HG03521 (cell line): ENCODE results near the gene ACER1.
"Not testable (repeated sequence)": the region's sequence is repeated elsewhere in the genome, so short reads cannot be mapped to it uniquely, and the experiment has no call there.

Experiments used
- ATAC-seq: cut with Tn5 transposase; IDR thresholded peaks from one replicate; pipeline ENCODE4 v1.9.1; 2021; ENCODE audit warnings: mild to moderate bottlenecking, moderate library complexity; ENCODE audit not compliant: unreplicated experiment

Gene ACER1

DNA sequence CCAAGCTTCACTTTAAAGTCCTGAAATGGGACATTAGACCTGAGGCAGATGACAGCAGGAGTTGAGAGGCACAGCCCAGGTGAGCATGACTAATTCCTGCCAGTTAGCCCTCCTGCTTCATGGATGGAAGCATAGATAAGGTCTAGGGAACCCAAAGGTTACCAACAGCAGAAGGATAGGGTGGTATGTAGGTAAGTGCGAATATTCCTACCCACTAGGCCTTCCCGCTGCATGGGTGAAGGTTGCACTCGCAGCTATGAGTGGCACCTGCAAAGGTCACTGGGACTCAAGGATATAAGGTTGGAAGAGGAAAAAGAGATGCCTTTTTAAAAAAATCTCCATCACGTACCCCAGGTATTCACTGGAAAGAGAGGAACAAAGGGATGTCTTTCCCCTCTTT is 41.4 kb downstream of the ACER1 start:
- no peak for ATAC-seq

DNA sequence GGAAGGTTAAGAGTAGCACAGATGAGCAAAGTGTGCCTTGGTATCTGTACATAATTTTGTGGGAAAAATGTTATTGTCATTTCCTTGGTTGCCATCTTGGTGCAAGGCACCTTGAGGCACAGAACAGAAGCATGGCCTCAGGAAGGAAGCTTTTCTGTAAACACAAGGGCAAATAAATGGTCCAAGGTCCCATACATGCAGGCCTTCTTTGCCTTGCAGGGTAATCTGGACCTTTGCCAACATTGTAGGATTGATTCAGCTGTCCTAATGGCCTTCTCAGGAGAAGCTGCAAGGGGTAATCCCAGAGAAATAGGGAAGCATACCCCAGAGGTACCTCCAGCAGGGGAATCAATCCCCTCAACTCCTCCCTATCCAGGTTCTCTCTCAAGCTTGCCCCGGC is 44.7 kb downstream of the ACER1 start:
- ATAC-seq, result no peak

DNA sequence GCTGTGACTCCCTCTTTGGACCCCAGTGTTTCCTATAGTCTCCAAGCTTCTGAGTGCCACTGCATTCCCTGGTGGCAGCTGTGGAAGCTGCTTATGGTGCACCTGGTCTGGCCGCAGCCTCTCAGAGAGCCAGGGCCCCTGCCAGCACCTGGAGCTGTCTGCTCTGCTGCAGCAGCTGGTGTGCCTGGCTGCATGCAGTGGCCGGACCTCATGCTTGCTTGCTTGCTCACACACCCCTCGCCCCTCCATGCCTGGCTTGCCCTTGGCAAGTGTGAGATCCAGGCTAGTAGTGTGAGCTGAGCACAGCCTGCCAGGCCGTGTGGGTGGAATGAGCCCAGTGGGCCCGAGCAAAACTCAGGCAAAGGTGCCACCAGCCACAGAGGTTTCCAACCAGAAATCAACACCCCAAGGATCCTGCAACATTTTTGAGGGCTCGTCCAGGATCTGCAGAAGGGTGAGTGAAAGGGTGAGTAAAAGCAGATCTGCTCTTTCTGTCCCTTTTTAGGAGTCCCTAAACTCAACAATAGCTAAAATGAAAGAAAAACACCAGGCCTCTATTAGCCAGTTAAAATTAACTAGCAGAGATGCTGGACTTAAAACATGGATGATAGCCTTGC is 46.0 kb downstream of the ACER1 start:
- ATAC-seq, result no peak

DNA sequence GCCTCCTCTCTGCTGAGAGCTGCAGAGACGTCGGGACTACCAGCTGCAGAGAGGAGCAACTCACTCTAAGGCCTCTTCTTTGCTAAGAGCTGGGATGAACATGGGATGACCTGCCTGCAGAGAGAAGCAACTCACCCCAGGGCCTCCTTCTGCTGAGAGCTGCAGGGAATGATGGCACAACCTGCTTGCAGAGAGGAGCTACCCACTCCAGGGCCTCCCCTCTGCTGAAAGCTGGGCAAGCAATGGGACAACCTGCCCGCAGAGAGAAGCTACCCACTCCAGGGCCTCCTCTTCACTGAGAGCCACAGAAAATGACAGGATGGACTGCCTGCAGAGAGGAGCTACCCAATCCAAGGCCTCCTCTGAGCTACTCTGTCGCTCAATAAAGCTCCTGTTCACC is 46.7 kb downstream of the ACER1 start:
- no peak for ATAC-seq

DNA sequence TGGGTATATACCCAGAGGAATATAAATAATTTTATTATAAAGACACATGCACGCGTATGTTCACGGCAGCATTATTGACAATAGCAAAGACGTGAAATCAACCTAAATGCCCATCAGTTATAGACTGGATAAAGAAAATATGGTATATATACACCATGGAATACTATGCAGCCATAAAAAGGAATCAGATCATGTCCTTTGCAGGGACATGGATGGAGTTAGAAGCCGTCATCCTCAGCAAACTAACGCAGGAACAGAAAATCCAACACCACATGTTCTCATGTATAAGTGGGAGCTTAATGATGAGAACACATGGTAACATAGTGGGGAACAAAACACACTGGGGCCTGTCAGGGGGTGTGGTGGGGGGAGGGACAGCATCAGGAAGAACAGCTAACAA is 51.0 kb downstream of the ACER1 start:
- not testable (repeated sequence) for ATAC-seq

DNA sequence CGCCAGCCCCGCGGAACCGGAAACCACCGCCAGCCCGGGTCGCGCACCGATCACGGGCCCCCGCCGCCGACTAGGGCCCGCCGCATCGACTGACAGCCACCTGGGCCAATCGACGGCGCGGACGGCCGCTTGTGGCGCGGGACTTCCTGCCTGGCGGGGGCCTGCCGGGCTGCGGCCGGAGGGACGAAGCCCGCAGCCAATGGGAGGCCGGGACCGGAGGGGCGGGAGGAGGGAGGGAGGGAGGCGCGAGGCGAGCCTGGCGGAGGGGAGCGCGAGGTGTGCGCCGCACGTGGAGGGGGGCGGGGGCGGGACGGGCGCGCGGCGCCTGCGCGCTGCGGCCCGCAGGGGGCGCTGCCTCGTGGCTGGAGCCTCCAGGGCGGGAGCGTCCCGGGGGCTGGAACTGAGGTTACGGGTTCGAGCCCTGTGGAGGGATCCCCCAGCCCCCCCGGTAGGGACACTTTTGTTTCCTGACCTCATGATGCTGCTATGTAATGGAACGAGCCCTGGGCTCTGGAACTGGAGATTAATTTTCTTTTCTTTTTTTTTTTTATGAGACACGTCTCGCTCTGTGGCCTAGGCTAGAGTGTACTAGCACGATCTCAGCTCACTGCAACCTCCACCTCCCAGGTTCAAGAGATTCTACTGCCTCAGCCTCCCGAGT is 53.4 kb downstream of the ACER1 start, which contains the start of gene MLLT1:
Gene MLLT1 (minus strand): TSS at position 45 of the 661 bp plus-strand sequence. CDS start 191 bp downstream, outside the sequence.
- ATAC-seq, result peak; percentile 94

DNA sequence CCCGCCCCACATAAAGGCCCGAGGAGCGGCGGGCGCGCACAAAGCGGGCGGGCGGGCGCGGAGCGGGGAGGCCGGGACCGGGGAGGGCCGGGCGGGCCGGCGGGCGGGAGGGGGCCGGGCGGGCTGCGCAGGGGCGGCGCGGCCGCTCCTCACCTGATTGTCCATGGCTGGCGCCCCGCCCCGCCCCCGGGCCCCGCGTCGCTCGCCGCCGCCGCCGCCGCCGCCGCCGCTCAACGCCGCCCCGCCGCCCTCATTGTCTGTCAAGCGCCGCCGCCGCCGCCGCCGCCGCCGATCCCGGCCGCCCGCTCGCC is 53.8 kb downstream of the ACER1 start:
- ATAC-seq, result peak; percentile 19

DNA sequence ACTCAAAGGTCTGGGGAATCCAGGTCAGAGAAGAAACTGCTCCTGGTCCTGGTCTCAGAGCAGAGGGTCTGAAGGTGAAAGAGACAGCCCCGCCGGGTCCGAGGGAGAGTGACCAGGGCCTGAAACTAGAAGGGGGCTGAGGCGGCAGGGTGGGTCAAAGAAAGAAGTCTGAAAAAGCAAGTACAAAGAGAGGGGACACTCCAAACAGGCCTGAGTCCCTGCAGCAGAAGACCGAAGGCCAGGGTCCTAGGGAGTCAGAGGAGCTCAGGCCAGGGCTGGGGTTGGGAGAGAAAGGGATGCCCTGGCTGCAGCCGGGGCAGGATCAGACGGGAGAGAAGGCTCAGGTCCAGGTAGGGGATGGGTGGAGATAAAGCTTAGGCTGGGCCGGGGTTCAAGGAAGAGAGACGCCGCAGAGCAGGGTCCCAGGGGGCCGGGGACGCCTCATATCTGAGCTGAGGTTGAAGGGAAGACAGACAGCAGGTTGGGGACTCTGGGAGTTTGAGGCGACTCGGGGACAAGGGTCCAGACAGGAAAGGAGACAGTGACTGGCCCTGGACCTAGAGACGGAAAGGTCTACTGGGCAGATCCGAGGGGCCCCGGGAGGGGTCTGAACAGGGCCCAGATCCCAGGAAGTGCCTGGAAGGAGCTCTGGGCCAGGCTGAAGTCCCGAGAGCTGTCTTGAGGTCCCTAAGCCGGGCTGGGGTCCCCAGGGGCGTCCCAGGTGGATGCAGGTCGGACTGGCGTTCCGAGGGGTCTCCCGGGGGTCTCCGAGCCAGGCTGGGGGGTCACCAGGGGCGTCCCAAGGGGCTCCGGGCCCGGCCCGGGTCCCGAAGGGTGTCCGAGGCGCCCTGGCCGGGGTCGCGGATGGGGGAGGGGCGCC is 54.4 kb downstream of the ACER1 start:
- ATAC-seq, result no peak

DNA sequence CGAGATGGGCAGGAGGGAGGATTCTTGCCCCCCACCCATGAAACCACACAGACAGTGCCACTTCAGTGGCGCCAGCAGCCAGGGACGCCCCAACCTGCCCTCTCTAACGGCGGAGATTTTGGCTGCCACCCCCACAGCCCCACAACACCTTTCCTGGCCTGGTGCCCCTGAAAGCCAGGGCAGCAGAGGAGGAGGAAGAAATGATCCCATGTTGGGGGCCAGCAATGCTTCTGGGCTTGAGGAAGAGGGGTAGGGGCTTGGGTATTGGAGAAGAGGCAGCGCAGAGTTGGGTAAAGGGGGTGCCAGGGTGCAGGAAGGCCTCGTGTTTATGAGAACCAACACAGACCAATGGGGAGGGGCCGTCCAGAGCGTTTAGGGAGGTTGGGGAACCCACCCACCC is 55.4 kb downstream of the ACER1 start:
- ATAC-seq, result no peak

DNA sequence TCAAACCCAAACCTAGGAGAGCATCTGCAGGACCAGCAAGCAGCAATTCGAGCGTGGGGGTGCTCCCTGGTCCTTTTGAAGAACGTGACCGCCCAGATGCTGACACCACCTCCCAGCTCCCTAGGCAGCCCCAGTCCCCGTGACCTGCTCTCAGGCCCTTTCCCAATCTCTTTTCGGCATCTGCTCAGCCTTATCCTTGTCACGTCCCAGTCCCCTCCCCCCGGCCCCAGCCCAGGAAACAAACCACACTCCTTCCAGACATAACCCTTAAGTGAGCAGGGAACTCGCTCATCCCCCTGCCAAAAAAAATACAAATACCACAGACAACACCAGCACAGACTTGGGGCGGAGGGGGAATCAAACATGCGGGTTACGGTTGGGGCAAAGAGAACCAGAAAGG is 57.0 kb downstream of the ACER1 start:
- no peak for ATAC-seq

DNA sequence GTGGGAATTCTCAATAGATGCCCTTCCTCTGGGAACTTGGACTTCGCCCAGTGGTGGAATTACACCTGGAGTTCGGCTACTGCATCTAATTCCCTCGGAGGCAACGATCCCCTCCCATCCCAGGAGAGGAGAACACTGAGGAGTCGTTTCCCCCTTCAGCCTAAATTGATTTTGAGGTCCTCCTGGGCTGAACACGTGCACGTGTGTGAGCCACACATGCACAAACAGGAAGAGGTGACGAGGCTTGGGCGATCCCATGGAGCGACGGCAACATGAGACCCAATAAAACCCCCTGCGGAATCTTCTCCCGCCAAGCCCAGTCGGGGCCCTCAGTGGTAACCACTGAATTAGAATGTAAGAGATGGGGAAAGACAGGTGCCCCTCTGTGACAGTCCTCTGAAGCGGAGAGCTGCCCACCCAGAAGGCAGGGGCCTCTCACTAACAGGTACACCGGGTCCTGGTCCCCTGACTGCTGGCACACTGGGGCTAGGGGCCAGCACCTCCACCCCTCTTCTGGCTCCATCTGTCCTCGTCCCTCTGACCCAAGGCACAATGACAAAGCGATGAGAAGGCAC is 58.2 kb downstream of the ACER1 start:
- no peak for ATAC-seq

DNA sequence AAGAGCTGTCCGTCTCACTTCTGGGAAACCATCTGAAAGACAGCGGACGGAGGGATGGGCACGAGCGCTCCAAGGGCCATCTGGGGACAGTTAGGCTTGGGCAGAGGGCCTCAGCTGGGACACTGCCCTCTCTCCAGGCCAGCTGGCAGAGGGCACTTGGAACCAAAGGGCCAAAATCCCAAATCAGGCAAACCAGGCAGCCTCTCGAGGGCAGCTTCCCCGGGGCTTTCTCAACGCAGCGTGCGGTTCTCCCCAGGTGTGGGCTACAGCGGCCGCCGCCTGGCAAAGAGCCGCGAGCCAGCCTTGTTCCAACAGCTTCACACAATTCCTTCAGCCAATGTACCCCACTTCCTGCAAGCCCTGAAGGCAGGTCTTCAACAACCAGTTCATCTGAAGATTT is 58.7 kb downstream of the ACER1 start:
- no peak for ATAC-seq

DNA sequence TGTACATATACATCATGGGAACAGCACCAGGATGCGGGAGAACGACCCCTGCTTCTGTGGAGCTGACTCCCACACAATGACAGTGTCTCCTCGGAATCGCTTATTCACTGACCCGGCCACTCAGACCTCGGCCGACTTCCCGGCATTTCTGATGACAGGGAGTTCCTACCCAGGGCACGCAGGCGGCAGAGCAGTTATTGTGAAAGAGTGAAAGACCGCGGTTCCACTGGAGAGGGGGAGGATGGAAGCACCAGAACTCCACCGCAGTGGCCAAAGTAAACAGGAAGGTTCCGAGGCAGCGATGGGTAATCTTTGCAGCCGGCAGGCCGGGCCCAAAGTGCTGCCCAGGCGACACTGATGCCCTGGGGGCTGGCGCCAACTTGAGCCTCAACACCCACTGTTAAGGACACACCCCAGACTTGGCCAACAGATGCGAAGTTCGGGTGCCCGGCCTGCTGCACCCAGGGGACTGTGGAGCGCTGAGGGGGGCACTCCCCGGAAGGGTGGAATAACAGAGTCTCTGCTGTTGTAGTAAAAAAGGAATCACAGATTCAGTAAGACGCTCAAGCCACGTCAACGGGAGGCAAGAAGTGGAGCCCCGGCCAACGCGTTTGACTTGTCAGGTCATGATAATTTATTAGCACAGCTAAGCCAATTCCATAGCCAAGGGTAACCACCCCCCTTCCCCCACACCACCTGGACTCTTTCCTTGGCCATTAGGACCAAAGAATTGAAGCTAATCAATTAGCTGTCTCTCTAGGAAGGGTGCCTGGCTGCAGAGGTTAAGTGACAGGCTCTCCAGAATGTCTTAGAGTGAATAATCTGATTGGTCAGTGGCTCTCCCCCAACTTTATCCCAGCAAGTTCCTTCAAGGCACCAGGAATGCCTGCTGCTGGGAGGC is 59.5 kb downstream of the ACER1 start:
- no peak for ATAC-seq

DNA sequence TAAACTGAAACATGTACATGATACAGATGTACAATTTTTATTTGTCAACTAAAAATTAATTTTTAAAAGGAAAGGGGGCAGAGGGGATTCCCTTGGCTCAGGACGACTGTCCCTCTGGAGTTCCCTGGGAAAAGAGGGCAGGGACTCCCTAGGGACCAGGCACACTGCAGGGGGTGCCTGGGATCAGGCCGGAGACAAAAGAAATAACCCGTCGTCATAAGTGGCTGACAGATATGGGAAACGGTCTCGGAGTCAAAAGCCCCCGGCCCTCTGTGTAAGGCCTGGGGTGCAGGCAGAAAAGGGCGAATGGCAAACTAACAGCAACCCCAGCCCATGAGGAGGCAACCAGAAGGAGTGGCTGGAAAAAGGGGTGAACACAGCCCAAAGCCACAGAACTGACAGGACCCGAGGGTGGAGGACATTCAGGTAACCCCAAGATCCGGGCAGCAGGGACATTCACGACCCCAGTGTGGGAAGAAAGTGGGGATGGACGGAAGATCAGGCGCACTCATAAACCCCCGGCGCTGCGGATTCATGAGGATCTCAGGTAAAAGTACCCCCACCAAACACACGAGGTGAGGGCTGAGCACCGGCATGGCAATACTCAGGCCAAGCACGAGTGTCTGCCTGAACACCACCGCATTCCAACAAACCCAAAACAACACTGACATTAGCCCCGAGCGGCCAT is 60.4 kb downstream of the ACER1 start:
- no peak for ATAC-seq

DNA sequence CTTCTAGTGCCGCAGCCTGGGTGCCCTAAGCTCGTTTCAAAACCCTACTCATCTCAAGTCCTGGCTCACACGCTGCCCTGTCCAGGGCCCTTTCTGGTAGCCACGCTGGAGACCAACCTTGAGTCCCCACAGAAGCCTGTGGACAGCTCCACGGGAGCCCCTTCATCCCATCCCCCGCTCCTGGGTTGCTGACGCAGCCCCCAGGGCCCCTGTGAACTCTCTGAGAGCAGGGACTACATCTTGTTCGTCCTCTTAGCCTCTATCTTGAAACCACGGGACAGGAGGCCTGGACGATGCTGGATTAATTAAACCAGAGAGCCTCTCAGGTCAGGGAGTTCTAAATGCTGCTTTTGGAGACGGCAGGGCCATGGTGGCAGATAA is 61.0 kb downstream of the ACER1 start:
- no peak for ATAC-seq

DNA sequence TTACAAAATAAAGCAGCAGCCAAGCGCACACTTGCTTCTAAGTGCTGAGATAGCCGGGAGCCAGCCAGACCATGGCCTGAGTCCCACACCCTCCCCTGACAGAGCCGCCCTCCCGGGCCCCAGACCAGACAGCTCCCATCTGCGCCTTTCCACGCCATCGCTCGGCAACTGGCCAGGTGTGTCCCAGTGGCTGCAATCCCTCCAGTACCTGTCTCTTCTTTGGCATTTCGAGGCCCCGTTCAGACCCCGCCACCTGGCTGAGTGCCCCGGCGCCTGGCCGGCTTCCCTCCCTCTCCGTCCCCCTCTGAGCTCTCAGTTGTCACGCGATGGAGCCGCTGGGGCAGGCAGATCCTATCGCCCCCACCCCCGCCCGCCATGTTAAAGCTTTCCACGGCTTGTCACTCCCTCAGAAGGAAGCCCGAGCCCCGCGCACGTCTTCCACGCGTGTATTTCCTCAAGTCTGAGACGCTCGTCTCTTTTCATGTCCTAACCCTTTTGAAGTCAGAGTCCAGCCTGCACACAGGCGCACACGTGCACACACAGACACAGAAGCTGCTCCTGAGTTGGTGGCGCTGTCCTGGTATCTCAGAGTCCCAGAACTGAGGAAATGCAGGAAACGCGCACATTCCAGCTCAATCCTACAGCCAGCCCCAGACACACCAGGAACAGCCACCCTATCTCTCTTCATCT is 61.5 kb downstream of the ACER1 start:
- ATAC-seq, result no peak

DNA sequence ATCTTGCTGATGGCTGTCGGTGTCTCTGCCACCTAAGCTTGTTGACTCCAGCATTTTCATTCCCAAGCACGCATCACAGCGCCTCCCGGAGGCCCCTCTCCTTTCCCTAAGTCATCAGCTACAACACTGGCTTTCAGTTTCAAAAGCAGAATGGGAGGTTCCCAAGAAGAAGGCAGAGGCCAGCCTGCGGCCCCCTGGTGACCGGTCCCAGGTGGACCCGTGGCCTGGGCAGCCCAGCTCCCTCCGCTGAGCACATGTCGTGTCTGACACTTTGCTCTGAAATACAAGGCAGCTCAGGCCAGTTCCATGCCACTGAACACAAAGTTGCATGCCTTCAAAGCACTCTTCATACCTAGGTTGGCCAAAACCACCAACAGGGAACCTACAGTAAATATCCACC is 62.2 kb downstream of the ACER1 start:
- ATAC-seq, result no peak

DNA sequence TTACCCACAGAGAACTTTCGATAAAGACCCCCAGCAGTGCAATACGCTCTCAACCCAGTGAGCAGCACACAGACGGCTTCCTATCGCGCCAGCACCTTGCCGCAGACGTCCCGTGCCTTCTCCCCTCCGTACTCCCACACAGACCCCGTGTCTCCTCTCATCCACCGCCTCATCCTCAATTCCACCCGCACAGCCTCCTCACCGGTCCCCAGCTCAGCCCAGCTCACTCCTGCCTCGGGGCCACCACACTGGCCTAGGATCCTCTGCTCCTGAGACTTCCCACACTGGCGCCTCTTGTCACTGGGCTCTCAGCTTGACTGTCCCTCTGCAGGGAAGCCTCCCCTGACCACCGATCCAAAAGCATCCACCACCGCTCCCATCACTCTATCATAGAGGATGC is 62.6 kb downstream of the ACER1 start:
- ATAC-seq, result no peak

DNA sequence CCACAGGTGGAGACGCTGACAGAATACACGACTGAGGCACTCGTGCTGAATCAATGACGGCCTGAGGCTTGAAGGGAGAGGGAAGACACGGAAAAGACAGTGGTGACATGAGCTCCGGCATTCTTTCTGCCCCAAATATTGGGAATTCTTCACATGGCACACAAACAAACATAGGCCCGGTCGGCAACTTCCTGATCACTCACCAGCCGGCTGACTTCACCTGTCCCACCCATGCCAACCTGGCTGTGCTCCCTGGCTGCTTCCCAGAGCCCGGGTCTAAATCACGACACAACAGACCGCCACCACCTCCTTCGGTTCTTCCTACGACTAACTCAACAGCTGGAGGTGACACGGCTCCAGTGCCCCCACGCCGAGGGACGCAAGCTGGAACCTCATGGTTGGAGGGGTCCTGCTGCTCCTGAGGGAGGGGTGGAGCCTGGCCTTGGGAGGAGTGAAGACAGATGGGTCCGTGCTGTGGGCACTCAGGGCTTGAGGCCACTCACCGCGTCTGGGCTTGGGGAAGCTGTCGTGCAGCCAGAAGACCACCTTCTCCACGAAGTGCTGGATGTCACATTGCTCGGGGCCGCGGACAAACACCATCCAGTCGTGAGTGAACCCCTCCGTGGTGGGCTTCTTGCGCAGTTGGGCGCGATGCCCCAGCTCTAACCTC is 63.2 kb downstream of the ACER1 start:
- no peak for ATAC-seq
